Measurements from ENCODE around the gene NBEAL1.
A peak's percentile ranks its signal among the peaks of the same experiment; 100 is the strongest.
"Not testable (repeated sequence)": the region's sequence is repeated elsewhere in the genome, so short reads cannot be mapped to it uniquely, and the experiment has no call there.

The NBEAL1 gene

GRCh38 chr2:203014456-203015199, at the start of gene NBEAL1:
Gene NBEAL1, plus strand, starts transcription at chr2:203014875. Its CDS starts 1,510 bp downstream, at chr2:203016385.
- peak; percentile 99 for DNase-seq (ENCODE audit: low spot score)

DNA sequence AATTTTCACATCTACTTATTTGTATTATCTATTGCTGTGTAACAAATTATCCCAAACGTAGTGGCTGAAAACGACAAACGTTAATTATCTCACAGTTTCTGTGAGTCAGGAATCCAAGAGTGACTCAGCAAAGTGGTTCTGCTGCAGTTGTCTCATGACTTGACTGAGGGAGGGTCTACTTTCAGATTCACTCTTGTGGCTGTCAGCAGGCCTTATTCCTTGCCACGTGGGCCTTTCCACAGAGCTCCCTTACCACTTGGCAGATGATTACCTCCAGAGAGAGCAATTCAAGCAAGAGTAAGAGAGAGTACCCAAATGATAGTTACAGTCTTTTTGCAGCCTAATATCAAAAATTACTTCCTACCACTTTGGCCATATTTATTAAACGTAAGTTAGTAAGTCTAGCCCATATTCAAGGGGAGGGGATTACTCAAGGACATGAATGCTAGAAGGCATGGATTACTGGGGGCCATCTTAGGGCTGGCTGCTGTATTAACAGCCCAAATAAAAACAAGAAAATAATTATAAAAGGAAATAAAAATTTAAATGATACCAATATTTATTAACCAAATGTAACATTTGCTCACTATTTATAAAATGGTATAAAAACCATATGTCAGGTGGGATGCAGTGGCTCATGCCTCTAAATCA, 48.7 kb upstream of the NBEAL1 start:
- DNase-seq (ENCODE audit: low spot score) = peak; percentile 42

DNA sequence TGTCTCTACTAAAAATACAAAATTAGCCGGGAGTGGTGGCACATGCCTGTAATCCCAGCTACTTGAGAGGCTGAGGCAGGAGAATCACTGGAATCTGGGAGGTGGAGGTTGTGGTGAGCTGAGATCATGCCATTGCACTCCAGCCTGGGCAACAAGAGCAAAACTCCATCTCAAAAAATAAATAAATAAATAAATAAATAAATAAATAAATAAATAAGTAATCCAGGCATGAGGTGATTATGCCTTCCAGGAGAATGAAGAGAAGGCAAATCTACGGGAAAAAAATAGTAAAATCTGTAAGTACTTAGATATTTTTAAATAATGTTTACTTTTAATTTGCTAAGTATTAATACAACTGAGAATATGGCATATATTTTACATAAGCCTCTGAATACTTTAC, 45.3 kb upstream of the NBEAL1 start:
- DNase-seq (ENCODE audit: low spot score) = not testable (repeated sequence)

- DNase-seq (ENCODE audit: low spot score) = no peak
Observed at GRCh38 chr2:202976809-202977208, 37.9 kb upstream of the NBEAL1 start.

DNA sequence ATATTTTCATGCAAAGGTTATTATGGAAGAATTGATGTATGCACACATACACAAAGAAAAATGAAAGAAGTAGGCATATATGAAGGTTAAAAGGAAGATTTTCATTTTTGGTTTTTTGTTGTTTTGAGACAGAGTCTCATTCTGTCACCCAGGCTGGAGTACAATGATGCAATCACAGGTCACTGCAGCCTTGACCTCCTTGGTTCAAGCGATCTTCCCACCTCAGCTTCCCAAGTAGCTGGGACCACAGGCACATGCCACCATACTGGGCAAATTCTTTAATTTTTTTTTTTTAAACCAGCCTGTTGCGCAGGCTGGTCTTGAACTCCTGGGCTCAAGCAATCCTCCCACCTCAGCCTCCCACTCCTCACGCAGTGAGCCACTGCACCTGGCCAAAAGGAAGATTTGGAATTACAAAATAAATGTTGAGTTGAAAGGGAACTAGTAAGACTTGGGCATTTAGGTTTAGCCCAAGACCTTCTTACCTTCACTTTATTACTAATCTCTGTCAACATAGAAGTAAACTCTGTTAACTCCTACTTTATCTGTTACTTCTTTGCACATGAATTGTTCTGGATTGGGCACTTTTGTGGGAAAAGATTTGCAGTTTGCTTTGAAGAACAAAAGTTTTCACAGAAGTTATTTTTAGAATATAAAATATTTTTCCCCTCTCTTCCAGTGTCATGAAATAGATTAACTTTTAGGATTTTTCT, 31.7 kb upstream of the NBEAL1 start:
- DNase-seq (ENCODE audit: low spot score) = no peak

GRCh38 chr2:202989749-202990148, 24.9 kb upstream of the NBEAL1 start:
- DNase-seq (ENCODE audit: low spot score) = no peak

DNA sequence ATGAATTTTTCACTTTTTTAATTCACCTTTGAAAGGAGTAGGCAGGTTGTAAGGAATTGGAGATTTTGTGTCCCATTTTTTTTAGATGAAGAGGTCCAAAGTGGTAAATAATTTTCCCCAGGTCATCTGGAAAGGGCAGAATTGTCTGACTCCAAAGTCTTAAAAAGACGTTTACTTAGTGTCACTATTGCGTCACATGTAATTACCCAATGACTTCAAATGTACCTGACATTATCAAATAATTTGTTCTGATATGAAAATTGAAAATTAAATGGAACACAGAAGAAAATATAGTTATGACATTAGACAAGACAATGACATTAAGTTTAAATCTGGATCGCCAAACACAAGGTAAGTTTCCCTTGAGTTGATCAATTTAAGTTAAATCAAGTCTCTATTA, 24.2 kb upstream of the NBEAL1 start:
- DNase-seq (ENCODE audit: low spot score) = no peak

- not testable (repeated sequence) for DNase-seq (ENCODE audit: low spot score)
Observed at GRCh38 chr2:202997113-202997512, 17.6 kb upstream of the NBEAL1 start.

DNA sequence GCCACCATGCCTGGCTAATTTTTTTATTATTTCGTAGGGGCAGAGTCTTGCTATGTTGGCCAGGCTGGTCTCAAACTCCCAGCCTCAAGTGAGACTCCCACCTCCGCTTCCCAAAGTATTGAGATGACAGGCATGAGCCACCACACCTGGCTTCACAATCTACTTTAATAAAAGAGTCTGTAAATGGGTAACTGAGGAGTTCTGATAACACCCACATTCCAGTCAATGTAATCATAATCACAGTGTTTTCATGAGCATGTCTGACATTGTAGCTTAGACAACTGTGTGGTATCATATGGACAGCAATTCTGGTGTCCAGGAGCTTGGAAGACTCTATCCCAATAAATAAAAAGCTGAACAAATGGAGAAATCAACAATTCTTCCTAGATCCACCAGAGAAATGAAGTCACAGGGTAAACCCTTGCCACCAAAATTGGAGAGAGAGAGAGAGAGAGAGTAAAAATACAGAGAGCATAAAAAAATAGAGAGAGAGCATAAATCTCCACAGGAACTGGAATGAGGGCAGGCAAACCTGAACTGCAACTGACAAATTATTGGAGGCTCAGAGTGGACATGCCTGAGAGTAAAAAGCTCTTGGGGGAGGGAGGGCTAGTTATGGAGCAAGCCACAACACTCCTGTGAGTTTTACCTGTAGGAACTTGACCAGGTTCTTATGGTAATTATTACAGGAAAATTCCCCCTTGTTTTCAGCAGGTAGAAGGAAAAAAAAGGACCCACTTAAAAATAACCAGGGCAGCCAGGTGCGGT, 12.4 kb upstream of the NBEAL1 start:
- DNase-seq (ENCODE audit: low spot score) = no peak

GRCh38 chr2:203003716-203004115, 11.0 kb upstream of the NBEAL1 start:
- DNase-seq (ENCODE audit: low spot score) = no peak

- DNase-seq (ENCODE audit: low spot score) = no peak
Observed at GRCh38 chr2:203016716-203017115, 2.0 kb downstream of the NBEAL1 start.

GRCh38 chr2:203018181-203018580, 3.5 kb downstream of the NBEAL1 start:
- peak; percentile 41 for DNase-seq (ENCODE audit: low spot score)

DNA sequence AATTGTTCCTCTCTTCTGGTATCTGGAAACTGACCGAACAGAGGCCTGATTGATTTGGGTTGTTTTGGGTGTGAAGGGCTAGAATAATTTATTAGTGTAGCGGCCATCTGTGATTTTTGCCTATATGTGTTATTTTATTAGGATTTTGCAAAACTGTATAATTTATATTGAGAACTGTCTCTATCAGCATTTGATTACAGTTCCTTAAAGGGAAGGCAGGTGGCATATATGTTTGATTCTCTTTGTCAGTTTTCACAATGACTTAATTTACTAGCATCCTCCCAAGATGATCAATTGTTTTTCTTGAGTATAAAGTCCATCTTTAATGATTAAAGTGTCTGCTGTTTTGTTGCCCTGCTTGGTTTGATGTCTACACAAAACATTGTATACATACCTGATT, 4.5 kb downstream of the NBEAL1 start:
- DNase-seq (ENCODE audit: low spot score) = no peak

- DNase-seq (ENCODE audit: low spot score) = no peak
Observed at GRCh38 chr2:203021991-203022390, 7.3 kb downstream of the NBEAL1 start.

DNA sequence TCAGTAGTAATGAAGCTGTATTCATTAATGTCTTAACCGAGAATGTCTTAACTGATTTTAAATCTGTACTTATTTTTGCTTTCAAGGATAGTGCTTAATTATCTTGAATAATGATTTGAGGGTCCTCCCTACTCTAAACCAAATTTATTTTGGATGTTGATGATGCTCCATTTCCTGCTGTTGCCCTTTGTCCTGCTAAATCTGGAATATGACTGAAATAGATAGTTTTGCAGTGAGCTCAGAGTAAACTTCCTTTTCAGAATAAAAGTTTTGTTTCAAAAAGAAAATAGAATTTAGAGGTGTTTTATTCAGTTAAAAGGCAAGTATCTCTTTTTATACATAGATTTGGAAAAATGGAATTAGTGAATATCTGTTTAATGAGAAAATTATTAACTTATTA, 8.1 kb downstream of the NBEAL1 start:
- no peak for DNase-seq (ENCODE audit: low spot score)

- DNase-seq (ENCODE audit: low spot score) = no peak
Observed at GRCh38 chr2:203025592-203025991, 10.9 kb downstream of the NBEAL1 start.

GRCh38 chr2:203030545-203030944, 15.9 kb downstream of the NBEAL1 start:
- no peak for DNase-seq (ENCODE audit: low spot score)

GRCh38 chr2:203030991-203031390, 16.3 kb downstream of the NBEAL1 start:
- no peak for DNase-seq (ENCODE audit: low spot score)

DNA sequence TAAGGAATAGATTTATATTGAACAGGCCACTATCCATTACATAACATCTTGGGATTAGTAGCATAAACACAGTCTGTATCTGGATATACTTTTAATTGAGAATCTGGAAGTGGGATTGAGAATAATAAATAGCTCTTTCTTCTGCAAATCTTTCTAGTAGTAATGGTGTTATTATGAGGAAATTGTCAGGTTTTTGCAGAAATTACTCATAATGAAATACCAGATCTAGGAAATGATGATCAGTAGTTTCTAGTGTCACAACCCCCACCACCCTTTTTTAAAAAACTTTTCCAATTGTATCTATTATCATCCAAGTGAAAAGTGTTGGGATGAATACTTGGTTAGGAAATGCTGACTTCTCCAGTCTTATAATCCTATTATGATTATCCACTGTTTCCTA, 18.7 kb downstream of the NBEAL1 start:
- no peak for DNase-seq (ENCODE audit: low spot score)

DNA sequence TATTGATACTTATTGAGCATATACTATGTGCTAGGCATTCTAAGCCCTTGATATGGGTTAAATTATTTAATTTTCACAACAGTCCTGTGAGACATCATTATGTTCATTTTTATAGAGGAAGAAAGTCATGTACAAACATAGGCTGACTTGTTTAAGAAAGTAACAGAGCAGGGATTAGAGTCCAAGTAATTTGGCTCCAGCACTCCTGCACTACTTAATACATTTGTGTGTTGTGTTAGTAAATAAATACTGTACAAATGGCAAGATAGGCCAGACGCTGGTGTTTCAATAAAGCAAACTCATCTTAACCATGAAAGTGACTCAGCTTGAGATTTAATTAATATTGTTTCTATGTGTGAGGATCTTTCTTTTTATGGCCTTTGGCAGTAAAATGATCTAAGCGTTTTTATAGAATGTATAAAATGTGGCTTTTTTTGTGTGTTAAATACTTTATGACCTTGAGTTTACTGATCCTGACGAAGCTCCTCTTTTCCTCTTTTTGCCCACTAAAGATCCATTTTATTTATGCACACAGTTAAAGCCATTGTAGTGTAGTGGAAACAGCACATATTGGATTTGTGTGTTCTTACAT, 21.3 kb downstream of the NBEAL1 start:
- no peak for DNase-seq (ENCODE audit: low spot score)

DNA sequence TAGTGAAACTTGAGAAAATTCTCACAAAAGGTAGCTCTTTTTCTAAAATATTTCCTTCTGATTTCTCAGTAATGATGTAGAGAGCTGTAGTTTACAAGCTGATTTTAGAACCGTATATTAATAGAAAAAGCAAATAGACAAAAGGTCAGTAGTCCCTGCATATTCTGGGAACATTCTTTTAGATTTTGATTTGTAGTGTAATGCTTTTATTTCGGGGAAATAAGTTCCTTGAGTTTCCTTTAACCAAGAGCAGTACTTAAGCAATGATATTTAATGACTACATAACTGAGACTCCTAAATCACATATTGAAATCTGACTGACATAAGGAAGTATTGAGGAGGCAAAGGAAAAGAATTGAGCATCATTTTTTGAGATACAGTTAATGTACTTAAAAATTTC, 22.4 kb downstream of the NBEAL1 start:
- no peak for DNase-seq (ENCODE audit: low spot score)

DNA sequence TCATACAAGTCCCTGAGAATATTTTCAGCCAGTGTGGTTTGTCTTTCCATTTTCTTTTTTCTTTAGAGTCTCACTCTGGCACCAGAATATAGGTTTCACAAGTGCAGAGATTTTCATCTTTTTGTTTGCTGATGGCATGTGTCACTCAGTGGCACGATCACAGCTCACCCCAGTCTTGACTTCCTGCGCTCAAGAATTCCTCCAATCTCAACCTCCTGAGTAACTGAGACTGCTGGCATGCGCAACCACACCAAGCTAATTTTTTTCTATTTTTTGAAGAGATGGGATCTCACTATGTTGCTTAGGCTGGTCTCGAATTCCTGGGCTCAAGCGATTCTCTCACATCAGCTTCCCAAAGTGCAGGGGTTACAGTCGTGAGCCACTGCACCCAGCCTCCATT, 23.9 kb downstream of the NBEAL1 start:
- no peak for DNase-seq (ENCODE audit: low spot score)
